HepG2 (cell line): ENCODE measurements around the gene CIAPIN1. TPM values are rescaled to one million over a fixed set of nuclear protein-coding genes. Genes with fewer than 3 reads are reported as not detected.

Source experiments
- BHLHE40 ChIP-seq: IDR thresholded peaks from 2 replicates; pipeline ENCODE4 v1.6.1; 2011; ENCODE audit warnings: low read length, improper control_type of control experiment
- FIP1L1 ChIP-seq: fragments of 200-400 bp; formaldehyde crosslinking; IDR thresholded peaks from 2 replicates; pipeline ENCODE4 v1.6.1; 2018; ENCODE audit warnings: low read depth, mild to moderate bottlenecking, low read length, moderate library complexity, borderline replicate concordance; ENCODE audit not compliant: insufficient read depth
- FOXA1 ChIP-seq, 2 experiments: fragments of 450-650 bp in 1 of 2; sonication (generic) in 1 of 2; formaldehyde crosslinking in 1 of 2; IDR thresholded peaks; 2 replicates each; pipeline versions ENCODE4 v1.4.0 to v1.6.1; 2016 to 2020; ENCODE audit warnings: missing genetic modification reagents in 1 of 2
- GLI4 ChIP-seq: sonication (generic); formaldehyde crosslinking; IDR thresholded peaks from 2 replicates; pipeline ENCODE4 v1.5.1; 2020; ENCODE audit warnings: missing genetic modification reagents, mild to moderate bottlenecking, moderate library complexity, borderline replicate concordance
- HOXA9 ChIP-seq: sonication (generic); formaldehyde crosslinking; IDR thresholded peaks from 2 replicates; pipeline ENCODE4 v1.8.1; 2022; ENCODE audit warnings: missing genetic modification reagents, mild to moderate bottlenecking, moderate library complexity, borderline replicate concordance
- IRF2 ChIP-seq: IDR thresholded peaks from 2 replicates; pipeline ENCODE4 v1.6.1; 2018; ENCODE audit warnings: missing genetic modification reagents, missing compliant biosample characterization
- JUNB ChIP-seq: sonication (generic); formaldehyde crosslinking; IDR thresholded peaks from 2 replicates; pipeline ENCODE4 v1.8.0; 2022; ENCODE audit warnings: missing genetic modification reagents, mild to moderate bottlenecking, borderline replicate concordance
- KDM1A ChIP-seq: IDR thresholded peaks from 2 replicates; pipeline ENCODE4 v1.6.1; 2016; ENCODE audit warnings: missing compliant biosample characterization
- KDM3A ChIP-seq: IDR thresholded peaks from 2 replicates; pipeline ENCODE4 v1.6.1; 2018; ENCODE audit warnings: low read depth, missing compliant biosample characterization
- KLF15 ChIP-seq: sonication (generic); formaldehyde crosslinking; IDR thresholded peaks from 2 replicates; pipeline ENCODE4 v1.8.1; 2023; ENCODE audit warnings: borderline replicate concordance, mild to moderate bottlenecking, inconsistent platforms, missing genetic modification reagents, mixed read lengths
- MIER3 ChIP-seq: IDR thresholded peaks from 2 replicates; pipeline ENCODE4 v1.6.1; 2016; ENCODE audit warnings: missing compliant biosample characterization, borderline replicate concordance
- PHF5A ChIP-seq: IDR thresholded peaks from one replicate; pipeline ENCODE4 v1.6.1; 2018; ENCODE audit warnings: low read depth, missing genetic modification reagents; ENCODE audit not compliant: unreplicated experiment
- SMARCE1 ChIP-seq: fragments of 450-650 bp; IDR thresholded peaks from 2 replicates; pipeline ENCODE4 v1.6.1; 2017; ENCODE audit warnings: borderline replicate concordance
- SNAI1 ChIP-seq: sonication (generic); formaldehyde crosslinking; IDR thresholded peaks from 2 replicates; pipeline ENCODE4 v1.5.0; 2020; ENCODE audit warnings: mild to moderate bottlenecking, missing genetic modification reagents, borderline replicate concordance
- XBP1 ChIP-seq: sonication (generic); formaldehyde crosslinking; IDR thresholded peaks from 2 replicates; pipeline ENCODE4 v1.5.0; 2020; ENCODE audit warnings: missing genetic modification reagents
- ZBTB7A ChIP-seq: sonication (generic); formaldehyde crosslinking; IDR thresholded peaks from 2 replicates; pipeline ENCODE4 v1.8.0; 2022; ENCODE audit warnings: mild to moderate bottlenecking, missing genetic modification reagents
- ZNF124 ChIP-seq: sonication (generic); formaldehyde crosslinking; IDR thresholded peaks from 2 replicates; pipeline ENCODE4 v1.4.0; 2020; ENCODE audit warnings: missing genetic modification reagents
- ZNF138 ChIP-seq: sonication (generic); formaldehyde crosslinking; IDR thresholded peaks from 2 replicates; pipeline ENCODE4 v1.5.0; 2020; ENCODE audit warnings: mild to moderate bottlenecking, low read depth, missing genetic modification reagents
- ZNF292 ChIP-seq: sonication (generic); formaldehyde crosslinking; IDR thresholded peaks from 2 replicates; pipeline ENCODE4 v1.8.1; 2022; ENCODE audit warnings: mild to moderate bottlenecking, low read depth, missing genetic modification reagents, borderline replicate concordance
- ZNF446 ChIP-seq: sonication (generic); formaldehyde crosslinking; IDR thresholded peaks from 2 replicates; pipeline ENCODE4 v1.5.0; 2020; ENCODE audit warnings: mild to moderate bottlenecking, missing genetic modification reagents
- ZNF567 ChIP-seq: sonication (generic); formaldehyde crosslinking; IDR thresholded peaks from 2 replicates; pipeline ENCODE4 v1.8.1; 2023; ENCODE audit warnings: mild to moderate bottlenecking, missing genetic modification reagents, borderline replicate concordance
- ZNF572 ChIP-seq: sonication (generic); formaldehyde crosslinking; IDR thresholded peaks from 2 replicates; pipeline ENCODE4 v1.5.1; 2020; ENCODE audit warnings: mild to moderate bottlenecking, missing genetic modification reagents
- ZNF619 ChIP-seq: sonication (generic); formaldehyde crosslinking; IDR thresholded peaks from 2 replicates; pipeline ENCODE4 v1.4.0; 2020; ENCODE audit warnings: mild to moderate bottlenecking, missing genetic modification reagents
- ZNF660 ChIP-seq: sonication (generic); formaldehyde crosslinking; IDR thresholded peaks from 2 replicates; pipeline ENCODE4 v1.5.1; 2020; ENCODE audit warnings: mild to moderate bottlenecking, low read depth, missing genetic modification reagents, borderline replicate concordance
- ZNF737 ChIP-seq: sonication (generic); formaldehyde crosslinking; IDR thresholded peaks from 2 replicates; pipeline ENCODE4 v1.5.0; 2020; ENCODE audit warnings: missing genetic modification reagents, mild to moderate bottlenecking, borderline replicate concordance
- polyA plus RNA-seq, 8 experiments: library from polyadenylated mRNA; depleted of rRNA in 3 of 8; stranded (reverse) in 7 of 8; unstranded in 1 of 8; fragments of >200 nt; fragmentation: Illumina TruSeq in 4 of 8; extraction: Trizol in 4 of 8; gene quantifications; 2 replicates each; pipeline versions ENCODE4 v1.2.1 to v1.2.3, GENCODE V29; 2011 to 2016; ENCODE audit warnings: low read depth in 4 of 8, missing spikeins in 1 of 8, mixed read lengths in 1 of 8; ENCODE audit not compliant: insufficient read depth in 1 of 8
- total RNA-seq, 5 experiments: library from RNA; depleted of rRNA; stranded (reverse); fragments of >200 nt; fragmentation: Illumina TruSeq; extraction: Trizol; gene quantifications; 2 replicates each; pipeline ENCODE4 v1.2.3, GENCODE V29; 2016; ENCODE audit warnings: low read depth in 1 of 5
- TF ChIP-seq, protein P1 (sequence below): sonication (generic); formaldehyde crosslinking; conservative IDR thresholded peaks from 2 replicates; pipeline ENCODE4 v1.4.0; 2020; ENCODE audit warnings: mild to moderate bottlenecking, missing genetic modification reagents, moderate library complexity
- TF ChIP-seq, protein P2 (sequence below): sonication (generic); formaldehyde crosslinking; IDR thresholded peaks from 2 replicates; pipeline ENCODE4 v1.8.0; 2022; ENCODE audit warnings: mild to moderate bottlenecking, missing genetic modification reagents, moderate library complexity

The CIAPIN1 gene
- total and polyA plus RNA-seq, 2 of the 13 experiments (the other 11 are each of a cell fraction or from before 2014, with no cell fraction given): 69.3 to 89.7 TPM

DNA sequence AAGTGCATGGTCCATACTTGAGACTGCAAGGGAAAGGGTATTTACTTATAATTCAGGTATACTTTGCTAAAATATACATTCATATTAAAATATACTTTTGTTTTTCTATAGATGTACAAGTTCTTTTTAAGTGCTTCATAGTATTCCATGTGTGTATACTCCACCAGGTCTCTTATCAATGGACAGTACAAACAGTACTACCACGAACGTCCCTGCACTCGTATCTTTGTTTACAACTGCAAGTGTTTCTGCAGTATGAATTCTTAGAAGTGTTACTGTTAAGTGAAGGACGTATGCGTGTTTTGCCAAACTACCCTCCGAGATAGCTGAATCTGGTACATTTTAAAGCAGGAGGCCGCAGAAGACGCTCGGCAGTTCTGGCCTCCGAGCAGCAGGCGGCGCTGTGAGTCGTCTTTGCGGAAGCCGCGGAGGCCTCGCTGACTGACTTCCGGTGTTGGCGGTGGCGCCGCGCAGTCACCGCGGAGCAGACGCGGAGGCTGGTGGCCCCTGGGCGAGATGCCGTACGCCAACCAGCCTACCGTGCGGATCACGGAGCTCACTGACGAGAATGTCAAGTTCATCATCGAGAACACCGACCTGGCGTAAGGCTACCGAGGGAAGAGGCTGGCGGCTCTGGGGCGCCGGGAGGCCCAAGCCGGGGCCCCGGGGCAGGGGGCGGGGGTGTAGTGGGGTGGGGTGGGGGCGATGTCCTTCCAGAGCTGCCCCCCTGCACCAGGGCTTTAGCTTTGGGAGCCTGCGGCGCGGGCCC lies 15.2 kb upstream of the CIAPIN1 start, which contains the start of gene POLR2C (continued):
- TF ChIP-seq KDM3A (CRISPR knock-in tag): peak; percentile 86
- no peak for TF ChIP-seq GLI4 (CRISPR knock-in tag)
- no peak for TF ChIP-seq JUNB (CRISPR knock-in tag)
- peak; percentile 93; the same call in 1 of the 2 replicates for TF ChIP-seq MIER3 (CRISPR knock-in tag)
- TF ChIP-seq FIP1L1: no peak
- no peak for TF ChIP-seq HOXA9 (CRISPR knock-in tag)
- TF ChIP-seq FOXA1 (IDR thresholded peaks at IDR 0.05): no peak
- peak; percentile 70 for TF ChIP-seq FOXA1 (CRISPR knock-in tag; IDR thresholded peaks at IDR 0.05)
- no peak for TF ChIP-seq SNAI1 (CRISPR knock-in tag)
- no peak for TF ChIP-seq ZNF292
- TF ChIP-seq ZNF446: no peak
- peak; percentile 92 for TF ChIP-seq PHF5A (CRISPR knock-in tag)
- TF ChIP-seq, protein P1, sequence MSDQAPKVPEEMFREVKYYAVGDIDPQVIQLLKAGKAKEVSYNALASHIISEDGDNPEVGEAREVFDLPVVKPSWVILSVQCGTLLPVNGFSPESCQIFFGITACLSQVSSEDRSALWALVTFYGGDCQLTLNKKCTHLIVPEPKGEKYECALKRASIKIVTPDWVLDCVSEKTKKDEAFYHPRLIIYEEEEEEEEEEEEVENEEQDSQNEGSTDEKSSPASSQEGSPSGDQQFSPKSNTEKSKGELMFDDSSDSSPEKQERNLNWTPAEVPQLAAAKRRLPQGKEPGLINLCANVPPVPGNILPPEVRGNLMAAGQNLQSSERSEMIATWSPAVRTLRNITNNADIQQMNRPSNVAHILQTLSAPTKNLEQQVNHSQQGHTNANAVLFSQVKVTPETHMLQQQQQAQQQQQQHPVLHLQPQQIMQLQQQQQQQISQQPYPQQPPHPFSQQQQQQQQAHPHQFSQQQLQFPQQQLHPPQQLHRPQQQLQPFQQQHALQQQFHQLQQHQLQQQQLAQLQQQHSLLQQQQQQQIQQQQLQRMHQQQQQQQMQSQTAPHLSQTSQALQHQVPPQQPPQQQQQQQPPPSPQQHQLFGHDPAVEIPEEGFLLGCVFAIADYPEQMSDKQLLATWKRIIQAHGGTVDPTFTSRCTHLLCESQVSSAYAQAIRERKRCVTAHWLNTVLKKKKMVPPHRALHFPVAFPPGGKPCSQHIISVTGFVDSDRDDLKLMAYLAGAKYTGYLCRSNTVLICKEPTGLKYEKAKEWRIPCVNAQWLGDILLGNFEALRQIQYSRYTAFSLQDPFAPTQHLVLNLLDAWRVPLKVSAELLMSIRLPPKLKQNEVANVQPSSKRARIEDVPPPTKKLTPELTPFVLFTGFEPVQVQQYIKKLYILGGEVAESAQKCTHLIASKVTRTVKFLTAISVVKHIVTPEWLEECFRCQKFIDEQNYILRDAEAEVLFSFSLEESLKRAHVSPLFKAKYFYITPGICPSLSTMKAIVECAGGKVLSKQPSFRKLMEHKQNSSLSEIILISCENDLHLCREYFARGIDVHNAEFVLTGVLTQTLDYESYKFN (CRISPR knock-in tag): peak; percentile 60
- TF ChIP-seq ZNF660 (CRISPR knock-in tag): no peak
- no peak for TF ChIP-seq KDM1A (CRISPR knock-in tag)
- TF ChIP-seq ZNF567: peak; percentile 90; the same call in 1 of the 2 replicates
- no peak for TF ChIP-seq BHLHE40
- peak; percentile 98 for TF ChIP-seq ZNF619
- no peak for TF ChIP-seq SMARCE1
- TF ChIP-seq ZNF572: no peak
- TF ChIP-seq ZNF138 (CRISPR knock-in tag): no peak
- no peak; the same call in 1 of the 2 replicates for TF ChIP-seq KLF15 (CRISPR knock-in tag)
- TF ChIP-seq IRF2 (CRISPR knock-in tag): peak; percentile 98
- 0 out of 2 replicates have a peak, but pooled peaks have one; percentile 50 for TF ChIP-seq ZBTB7A (CRISPR knock-in tag)
- TF ChIP-seq ZNF124 (CRISPR knock-in tag): peak; percentile 95
- TF ChIP-seq, protein P2, sequence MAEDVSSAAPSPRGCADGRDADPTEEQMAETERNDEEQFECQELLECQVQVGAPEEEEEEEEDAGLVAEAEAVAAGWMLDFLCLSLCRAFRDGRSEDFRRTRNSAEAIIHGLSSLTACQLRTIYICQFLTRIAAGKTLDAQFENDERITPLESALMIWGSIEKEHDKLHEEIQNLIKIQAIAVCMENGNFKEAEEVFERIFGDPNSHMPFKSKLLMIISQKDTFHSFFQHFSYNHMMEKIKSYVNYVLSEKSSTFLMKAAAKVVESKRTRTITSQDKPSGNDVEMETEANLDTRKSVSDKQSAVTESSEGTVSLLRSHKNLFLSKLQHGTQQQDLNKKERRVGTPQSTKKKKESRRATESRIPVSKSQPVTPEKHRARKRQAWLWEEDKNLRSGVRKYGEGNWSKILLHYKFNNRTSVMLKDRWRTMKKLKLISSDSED (CRISPR knock-in tag): no peak
- TF ChIP-seq ZNF737 (CRISPR knock-in tag): 0 out of 2 replicates have a peak, but pooled peaks have one; percentile 10
- 0 out of 2 replicates have a peak, but pooled peaks have one; percentile 14 for TF ChIP-seq XBP1 (CRISPR knock-in tag)
